Fibroblast of lung (primary cell): ENCODE results near the gene EDC4.

Source experiments
- CTCF ChIP-seq, 2 donors: IDR thresholded peaks in 1 of 2; conservative IDR thresholded peaks in 1 of 2; 1 replicate in 1 of 2; 2 replicates in 1 of 2; pipeline ENCODE4 v1.5.1; 2011 to 2012; ENCODE audit warnings: low read length in 2 of 2, control low read depth in 1 of 2, inconsistent platforms in 1 of 2, low read depth in 1 of 2, mild to moderate bottlenecking in 1 of 2
- EZH2 ChIP-seq: IDR thresholded peaks from 2 replicates; pipeline ENCODE4 v1.5.1; 2012; ENCODE audit warnings: low read length, control low read depth, mild to moderate bottlenecking; ENCODE audit errors: missing control alignments

- TF ChIP-seq CTCF (conservative IDR thresholded peaks at IDR 0.05 in 1 of 2, IDR thresholded peaks at IDR 0.05 in 1 of 2; ENCODE audit: low read depth in 1 of 2, low read length in 2 of 2) (no peak), EZH2 (no peak)
Measured at GRCh38 chr16:67885545-67885944, 12.7 kb downstream of the EDC4 start.
